ENCODE results near the gene TMEM181.

DNA sequence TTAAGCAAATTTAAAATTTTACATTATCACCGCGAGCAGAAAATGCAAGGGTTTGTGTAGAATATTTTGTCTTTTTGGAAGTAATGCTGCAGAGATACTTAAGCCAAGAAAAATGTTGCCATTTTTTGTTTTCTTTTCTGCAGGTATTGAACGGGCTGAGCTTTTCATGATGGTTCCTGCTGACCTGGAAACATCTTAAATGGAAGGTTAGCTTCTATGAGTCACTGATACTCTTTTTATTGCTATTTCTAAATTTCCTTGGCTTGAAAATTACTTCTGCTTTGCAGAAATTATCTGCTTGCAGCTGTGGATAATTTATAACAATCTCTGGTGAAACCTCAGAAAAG, 102.7 kb downstream of the TMEM181 start:
- no peak for TF ChIP-seq POLR2A (IDR thresholded peaks at IDR 0.05)
- TF ChIP-seq, protein P1, sequence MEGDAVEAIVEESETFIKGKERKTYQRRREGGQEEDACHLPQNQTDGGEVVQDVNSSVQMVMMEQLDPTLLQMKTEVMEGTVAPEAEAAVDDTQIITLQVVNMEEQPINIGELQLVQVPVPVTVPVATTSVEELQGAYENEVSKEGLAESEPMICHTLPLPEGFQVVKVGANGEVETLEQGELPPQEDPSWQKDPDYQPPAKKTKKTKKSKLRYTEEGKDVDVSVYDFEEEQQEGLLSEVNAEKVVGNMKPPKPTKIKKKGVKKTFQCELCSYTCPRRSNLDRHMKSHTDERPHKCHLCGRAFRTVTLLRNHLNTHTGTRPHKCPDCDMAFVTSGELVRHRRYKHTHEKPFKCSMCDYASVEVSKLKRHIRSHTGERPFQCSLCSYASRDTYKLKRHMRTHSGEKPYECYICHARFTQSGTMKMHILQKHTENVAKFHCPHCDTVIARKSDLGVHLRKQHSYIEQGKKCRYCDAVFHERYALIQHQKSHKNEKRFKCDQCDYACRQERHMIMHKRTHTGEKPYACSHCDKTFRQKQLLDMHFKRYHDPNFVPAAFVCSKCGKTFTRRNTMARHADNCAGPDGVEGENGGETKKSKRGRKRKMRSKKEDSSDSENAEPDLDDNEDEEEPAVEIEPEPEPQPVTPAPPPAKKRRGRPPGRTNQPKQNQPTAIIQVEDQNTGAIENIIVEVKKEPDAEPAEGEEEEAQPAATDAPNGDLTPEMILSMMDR (IDR thresholded peaks at IDR 0.05), result no peak
